HepG2 (cell line): ENCODE measurements around the gene SPANXN2. TPM values are rescaled to one million over a fixed set of nuclear protein-coding genes. Genes with fewer than 3 reads are reported as not detected.
"Not testable (repeated sequence)": the region's sequence is repeated elsewhere in the genome, so short reads cannot be mapped to it uniquely, and the experiment has no call there.

Experiments used
- ATAC-seq: fragments of 200-7000 bp; cut with Tn5 transposase; 3 replicates; pipeline ENCODE4 v1.9.1; 2020; ENCODE audit warnings: mild to moderate bottlenecking, moderate library complexity
- BruUV-seq: library from RNA; stranded (reverse); fragments of 400-500 nt; replicated peaks from 2 replicates; lab custom pipeline; 2021; lab: Mats Ljungman, UMichigan
- CTCF ChIA-PET: fragments of 300-600 bp; formaldehyde crosslinking; extraction: SDS; loops from one replicate; lab custom pipeline; 2021; ENCODE audit warnings: low total read pairs, inconsistent platforms, low intra/inter-chr PET ratio; lab: Yijun Ruan, JAX
- POLR2A ChIA-PET: fragments of 350-600 bp; sonication (Branson Sonifier 250); formaldehyde crosslinking; loops from one replicate; lab custom pipeline; 2020; ENCODE audit warnings: antibody characterized with exemption, inconsistent platforms; lab: Yijun Ruan, JAX
- DNase-seq: peaks from one replicate; pipeline ENCODE4 v3.0.0-alpha.2; 2015; ENCODE audit warnings: low spot score
- FAIRE-seq: peaks from 3 replicates; lab custom pipeline; 2011; peaks lifted over from hg19 to GRCh38; lab: Jason Lieb, UNC
- H2AFZ ChIP-seq: one replicate; pipeline ENCODE4 v1.6.1; 2011; ENCODE audit warnings: low read length, inconsistent platforms
- H3K27ac ChIP-seq: fragments of 300-600 bp; 3 replicates; pipeline ENCODE4 v1.8.0; 2011; ENCODE audit warnings: mixed run types, mild to moderate bottlenecking, mixed read lengths, low read length, inconsistent platforms; ENCODE audit not compliant: insufficient read depth; ENCODE audit errors: extremely low read length
- H3K27me3 ChIP-seq, 2 experiments: fragments of 200-600 bp in 1 of 2; 2 replicates in 1 of 2; 3 replicates in 1 of 2; pipeline versions ENCODE4 v1.6.0 to v1.8.0; 2011; ENCODE audit warnings: low read length in 2 of 2, mild to moderate bottlenecking in 2 of 2, moderate library complexity in 2 of 2, inconsistent platforms in 1 of 2; ENCODE audit not compliant: insufficient read depth in 2 of 2, control insufficient read depth in 1 of 2
- H3K36me3 ChIP-seq, 2 experiments: fragments of 200-600 bp in 1 of 2; replicated peaks in 1 of 2; 2 replicates in 1 of 2; 3 replicates in 1 of 2; pipeline versions ENCODE4 v1.5.1 to v1.8.0; 2011; ENCODE audit warnings: low read length in 2 of 2, inconsistent platforms in 1 of 2; ENCODE audit not compliant: insufficient read depth in 2 of 2, control insufficient read depth in 1 of 2
- H3K4me1 ChIP-seq: 2 replicates; pipeline ENCODE4 v1.5.1; 2012; ENCODE audit warnings: low read length, inconsistent platforms; ENCODE audit not compliant: insufficient read depth
- H3K4me2 ChIP-seq: 2 replicates; pipeline ENCODE4 v1.6.0; 2011; ENCODE audit warnings: low read depth, low read length, inconsistent platforms
- H3K4me3 ChIP-seq, 3 experiments: fragments of 200-600 bp in 1 of 3; sonication (generic), shearing (Covaris generic) in 1 of 3; replicated peaks in 1 of 3; 2 replicates each; pipeline ENCODE4 v1.5.1; 2011 to 2016; ENCODE audit warnings: low read length in 3 of 3, inconsistent platforms in 2 of 3, low read depth in 2 of 3, mild to moderate bottlenecking in 2 of 3, control low read depth in 1 of 3, mixed read lengths in 1 of 3; ENCODE audit not compliant: insufficient read depth in 1 of 3
- H3K79me2 ChIP-seq: one replicate; pipeline ENCODE4 v1.6.1; 2011; ENCODE audit warnings: low read length, inconsistent platforms; ENCODE audit not compliant: insufficient read depth
- H3K9ac ChIP-seq: 2 replicates; pipeline ENCODE4 v1.6.0; 2011; ENCODE audit warnings: mild to moderate bottlenecking, low read depth, low read length, inconsistent platforms; ENCODE audit not compliant: insufficient read depth
- H3K9me3 ChIP-seq: 2 replicates; pipeline ENCODE4 v1.5.1; 2012; ENCODE audit warnings: mild to moderate bottlenecking, low read length
- H4K20me1 ChIP-seq: 2 replicates; pipeline ENCODE4 v1.6.0; 2011; ENCODE audit warnings: inconsistent platforms, mild to moderate bottlenecking, low read length, moderate library complexity; ENCODE audit not compliant: insufficient read depth
- ELF3 ChIP-seq: IDR thresholded peaks from 2 replicates; pipeline ENCODE4 v1.6.1; 2016; ENCODE audit warnings: missing genetic modification reagents, missing compliant biosample characterization
- GABPA ChIP-seq, 2 experiments: IDR thresholded peaks; 2 replicates each; pipeline ENCODE4 v1.6.1; 2011 to 2016; ENCODE audit warnings: low read depth in 2 of 2, low read length in 1 of 2, missing biosample characterization in 1 of 2, missing genetic modification characterization in 1 of 2
- HNRNPH1 ChIP-seq: fragments of 200-400 bp; formaldehyde crosslinking; optimal IDR thresholded peaks from 2 replicates; pipeline ENCODE3; 2017; ENCODE audit warnings: mild to moderate bottlenecking, low read depth, low read length
- MBD4 ChIP-seq: IDR thresholded peaks from 2 replicates; pipeline ENCODE4 v1.6.1; 2012; ENCODE audit warnings: low read length, inconsistent platforms, borderline replicate concordance
- TFDP2 ChIP-seq: sonication (generic); formaldehyde crosslinking; IDR thresholded peaks from 2 replicates; pipeline ENCODE4 v1.4.0; 2020; ENCODE audit warnings: missing genetic modification reagents
- ZNF280D ChIP-seq: sonication (generic); formaldehyde crosslinking; IDR thresholded peaks from 2 replicates; pipeline ENCODE4 v1.5.1; 2020; ENCODE audit warnings: mild to moderate bottlenecking, missing genetic modification reagents
- ZNF557 ChIP-seq: sonication (generic); formaldehyde crosslinking; IDR thresholded peaks from 2 replicates; pipeline ENCODE4 v1.4.0; 2020; ENCODE audit warnings: missing genetic modification reagents
- ZNF746 ChIP-seq: sonication (generic); formaldehyde crosslinking; IDR thresholded peaks from 2 replicates; pipeline ENCODE4 v1.8.0; 2022; ENCODE audit warnings: mild to moderate bottlenecking, missing genetic modification reagents
- ZNF770 ChIP-seq: sonication (generic); formaldehyde crosslinking; IDR thresholded peaks from 2 replicates; pipeline ENCODE4 v1.5.0; 2020; ENCODE audit warnings: mild to moderate bottlenecking, missing genetic modification reagents
- WGBS: methylation state at CpG from one replicate; pipeline ENCODE4 v1.1.6; 2017; ENCODE audit warnings: low lambda C conversion rate; 5-methylcytosine and 5-hydroxymethylcytosine counted together
- in situ Hi-C: cut with HindIII; loops from 2 replicates; pipeline ENCODE4 v1.10.0; 2017; ENCODE audit warnings: low pct_unique_long_range_greater_than_20kb; ENCODE audit not compliant: extremely low pct_ligation_motif_present
- intact Hi-C: fragments of 100-400 bp; cut with micrococcal nuclease; formaldehyde crosslinking; loops from one replicate; pipeline ENCODE4 v1.10.0; 2022; ENCODE audit not compliant: unreplicated experiment
- polyA plus RNA-seq, 8 experiments: library from polyadenylated mRNA; depleted of rRNA in 3 of 8; stranded (reverse) in 7 of 8; unstranded in 1 of 8; fragments of >200 nt; fragmentation: Illumina TruSeq in 4 of 8; extraction: Trizol in 4 of 8; gene quantifications; 2 replicates each; pipeline versions ENCODE4 v1.2.1 to v1.2.3, GENCODE V29; 2011 to 2016; ENCODE audit warnings: low read depth in 4 of 8, missing spikeins in 1 of 8, mixed read lengths in 1 of 8; ENCODE audit not compliant: insufficient read depth in 1 of 8
- total RNA-seq, 5 experiments: library from RNA; depleted of rRNA; stranded (reverse); fragments of >200 nt; fragmentation: Illumina TruSeq; extraction: Trizol; gene quantifications; 2 replicates each; pipeline ENCODE4 v1.2.3, GENCODE V29; 2016; ENCODE audit warnings: low read depth in 1 of 5

The SPANXN2 gene
- total and polyA plus RNA-seq, 2 of the 13 experiments (the other 11 are each of a cell fraction or from before 2014, with no cell fraction given): not detected

DNA sequence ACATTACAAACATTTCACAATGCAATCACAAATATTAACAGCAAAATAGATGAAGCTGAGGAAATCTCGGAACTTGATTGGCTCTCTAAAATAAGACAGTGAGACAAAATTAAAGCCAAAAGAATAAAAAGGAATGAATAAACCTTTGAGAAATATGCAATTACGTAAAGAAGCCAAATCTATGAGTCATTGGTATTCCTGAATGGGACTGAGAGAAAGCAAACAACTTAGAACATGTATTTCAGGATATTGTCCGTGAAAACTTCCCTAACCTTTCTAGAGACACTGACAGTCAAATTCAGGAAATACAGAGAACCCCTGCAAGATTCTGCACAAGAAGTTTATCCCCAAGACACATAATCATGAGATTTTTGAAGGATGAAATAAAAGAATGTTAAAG, 48.4 kb upstream of the SPANXN2 start (continued):
- no peak for TF ChIP-seq TFDP2

GRCh38 chrX:143767789-143768188, 47.2 kb upstream of the SPANXN2 start:
- H3K4me3 ChIP-seq, H3K4me1 ChIP-seq, H3K9ac ChIP-seq, BruUV-seq, DNase-seq, in situ Hi-C loops, H2AFZ ChIP-seq, ATAC-seq, H3K27me3 ChIP-seq, H3K79me2 ChIP-seq, CTCF ChIA-PET, POLR2A ChIA-PET, H3K36me3 ChIP-seq, intact Hi-C loops, H4K20me1 ChIP-seq, H3K27ac ChIP-seq, H3K4me2 ChIP-seq, FAIRE-seq: not testable (repeated sequence)
- no CpG with 5 or more reads among the region's 12 CpGs for WGBS
- peaks cover 31% of the 10 kb centered on the region; the same call in 1 of the 2 replicates for H3K9me3 ChIP-seq

DNA sequence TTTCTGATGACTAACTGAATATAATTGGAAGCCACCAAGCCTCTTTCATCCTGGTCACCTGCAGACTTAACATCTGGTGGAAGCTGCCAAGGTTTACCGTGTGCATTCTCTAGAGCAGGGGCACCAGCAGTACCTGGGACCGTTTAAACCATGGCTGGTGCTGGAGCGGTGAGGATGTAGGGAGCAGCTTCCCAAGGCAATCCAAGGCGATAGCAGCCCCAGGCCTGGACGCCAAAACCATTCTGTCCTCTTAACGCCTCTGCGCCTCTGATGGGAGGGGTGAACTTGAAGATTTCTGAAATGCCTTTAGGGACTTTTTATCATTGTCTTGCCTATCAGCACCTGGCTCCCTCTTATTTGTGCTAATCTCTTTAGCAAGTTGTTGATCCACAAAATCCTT, 37.3 kb upstream of the SPANXN2 start:
- no peak overlapping the region for H3K4me2 ChIP-seq
- no peaks in the 10 kb centered on the region for H3K4me1 ChIP-seq
- H3K9me3 ChIP-seq: peaks cover 57% of the 10 kb centered on the region
- no peak overlapping the region for H3K9ac ChIP-seq
- WGBS: no CpG with 5 or more reads among the region's 7 CpGs
- ChIA-PET POLR2A (no interaction called here), CTCF (no interaction called here)
- no peaks in the 10 kb centered on the region for H3K79me2 ChIP-seq
- FAIRE-seq (no peak), DNase-seq (no peak), ATAC-seq (no peak)
- no peak overlapping the region for H2AFZ ChIP-seq
- intact Hi-C loops (no loop called here), in situ Hi-C loops (no loop called here)
- no peak overlapping the region for H3K4me3 ChIP-seq
- H4K20me1 ChIP-seq: no peaks in the 10 kb centered on the region
- BruUV-seq: no TSS peak
- no peak overlapping the region for H3K27ac ChIP-seq
- no peaks in the 10 kb centered on the region for H3K27me3 ChIP-seq
- H3K36me3 ChIP-seq: no peaks in the 10 kb centered on the region
- no peak for TF ChIP-seq ZNF746 (CRISPR knock-in tag)
- TF ChIP-seq ZNF557: no peak
- TF ChIP-seq HNRNPH1: no peak
- TF ChIP-seq MBD4: no peak
- TF ChIP-seq ZNF280D: no peak
- TF ChIP-seq ELF3 (CRISPR knock-in tag): no peak
- TF ChIP-seq ZNF770: no peak
- no peak for TF ChIP-seq GABPA (IDR thresholded peaks at IDR 0.05; ENCODE audit: low read depth, low read length)
- TF ChIP-seq GABPA (CRISPR knock-in tag; IDR thresholded peaks at IDR 0.05; ENCODE audit: low read depth): no peak
